NCI-H187 (cell line): ENCODE measurements around the gene MOGAT2.
"Not testable (repeated sequence)": the region's sequence is repeated elsewhere in the genome, so short reads cannot be mapped to it uniquely, and the experiment has no call there.

ENCODE experiments used
- DNase-seq, 2 experiments: peaks; one replicate each; lab custom pipeline; 2025; lab: John Stamatoyannopoulos, UW

The MOGAT2 gene

GRCh38 chr11:75717608-75718418, at the start of gene MOGAT2:
Gene MOGAT2 (plus strand): TSS chr11:75717838. CDS start chr11:75717889, 51 bp downstream.
- DNase-seq: no peak

GRCh38 chr11:75668451-75669297, 49.0 kb upstream of the MOGAT2 start, which contains the start of gene MAP6:
Gene MAP6 (minus strand): TSS chr11:75669038. CDS start chr11:75668369, 669 bp downstream.
- DNase-seq: peak; percentile 57 to 65

GRCh38 chr11:75673977-75674582, 43.6 kb upstream of the MOGAT2 start:
- DNase-seq: no peak

GRCh38 chr11:75677275-75677674, 40.4 kb upstream of the MOGAT2 start:
- no peak for DNase-seq

GRCh38 chr11:75677909-75678308, 39.7 kb upstream of the MOGAT2 start:
- no peak for DNase-seq

- no peak for DNase-seq
Measured at GRCh38 chr11:75678620-75679259, 38.9 kb upstream of the MOGAT2 start.

GRCh38 chr11:75679566-75679965, 38.1 kb upstream of the MOGAT2 start:
- DNase-seq: no peak

- DNase-seq: not testable (repeated sequence)
Measured at GRCh38 chr11:75683856-75684255, 33.8 kb upstream of the MOGAT2 start.

GRCh38 chr11:75689863-75690609, 27.6 kb upstream of the MOGAT2 start:
- DNase-seq: no peak

- DNase-seq: no peak
Measured at GRCh38 chr11:75691804-75692203, 25.8 kb upstream of the MOGAT2 start.

- DNase-seq: no peak
Measured at GRCh38 chr11:75697906-75698581, 19.6 kb upstream of the MOGAT2 start.

- no peak for DNase-seq
Measured at GRCh38 chr11:75700940-75701339, 16.7 kb upstream of the MOGAT2 start.

GRCh38 chr11:75703695-75704237, 13.9 kb upstream of the MOGAT2 start:
- no peak for DNase-seq

- no peak for DNase-seq
Measured at GRCh38 chr11:75705541-75705940, 12.1 kb upstream of the MOGAT2 start.

- peak; percentile 11 to 48 for DNase-seq
Measured at GRCh38 chr11:75706260-75706729, 11.3 kb upstream of the MOGAT2 start.

- DNase-seq: peak in 1 of 2 experiments; percentile 23
Measured at GRCh38 chr11:75714211-75714610, 3.4 kb upstream of the MOGAT2 start.

- no peak for DNase-seq
Measured at GRCh38 chr11:75715688-75716087, 1.9 kb upstream of the MOGAT2 start.

- no peak for DNase-seq
Measured at GRCh38 chr11:75716659-75717058, 979 bp upstream of the MOGAT2 start.

- DNase-seq: no peak
Measured at GRCh38 chr11:75718419-75719339, 1.0 kb downstream of the MOGAT2 start.
